GM19240 (cell line): Measurements from ENCODE around the gene CSPG4.
"Not testable (repeated sequence)": the region's sequence is repeated elsewhere in the genome, so short reads cannot be mapped to it uniquely, and the experiment has no call there.

Experiments used
- DNase-seq: peaks from one replicate; pipeline ENCODE4 v3.0.0; 2011; ENCODE audit warnings: low spot score; ENCODE audit not compliant: insufficient read length

CSPG4 gene

DNA sequence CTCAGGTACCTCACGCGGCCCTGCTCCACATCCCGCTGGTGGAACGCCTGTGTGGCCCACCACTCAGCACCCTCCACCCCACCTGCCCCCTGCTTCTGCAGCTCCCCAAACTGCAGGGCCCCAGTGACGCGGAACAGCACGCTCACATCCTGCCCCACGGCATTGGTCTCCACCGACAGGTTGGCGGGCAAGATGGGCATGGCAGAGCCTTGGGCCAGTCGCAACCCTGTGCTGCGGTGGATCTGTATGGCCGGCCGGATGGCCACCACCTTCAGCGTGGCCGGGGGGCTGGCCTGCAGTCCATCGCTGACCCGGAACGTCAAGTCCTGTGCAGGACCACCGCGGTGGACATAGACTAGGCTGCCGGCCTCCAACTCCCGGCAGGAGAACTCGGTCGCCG, 23.8 kb downstream of the CSPG4 start:
- no peak for DNase-seq

GRCh38 chr15:75688278-75688557, 24.4 kb downstream of the CSPG4 start:
- DNase-seq = no peak

- DNase-seq = no peak
Measured at GRCh38 chr15:75687486-75688277, 25.0 kb downstream of the CSPG4 start.

GRCh38 chr15:75686212-75686642, 26.4 kb downstream of the CSPG4 start:
- DNase-seq = peak; percentile 75

GRCh38 chr15:75685195-75685594, 27.5 kb downstream of the CSPG4 start:
- no peak for DNase-seq

DNA sequence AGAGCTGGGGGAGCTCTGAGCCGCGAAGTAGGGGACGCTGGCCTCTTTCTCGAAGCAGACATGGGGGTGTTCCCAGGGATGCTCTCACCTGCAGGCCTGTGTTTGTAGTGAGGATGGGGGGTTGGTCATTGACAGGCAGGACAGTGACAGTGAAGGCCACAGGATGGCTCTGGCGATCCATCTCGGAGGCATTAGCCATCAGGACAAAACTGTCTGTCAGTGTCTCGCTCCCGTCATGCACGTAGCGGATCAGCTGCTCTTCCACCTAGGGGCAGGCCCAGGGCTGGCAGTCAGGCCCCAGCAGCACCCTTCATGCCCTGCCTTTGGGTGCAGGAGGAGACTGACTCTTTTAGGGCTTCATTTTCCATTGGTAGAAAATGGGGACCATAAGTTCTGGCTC, 28.0 kb downstream of the CSPG4 start:
- DNase-seq = no peak

GRCh38 chr15:75683646-75684312, 28.9 kb downstream of the CSPG4 start:
- DNase-seq = peak; percentile 87

DNA sequence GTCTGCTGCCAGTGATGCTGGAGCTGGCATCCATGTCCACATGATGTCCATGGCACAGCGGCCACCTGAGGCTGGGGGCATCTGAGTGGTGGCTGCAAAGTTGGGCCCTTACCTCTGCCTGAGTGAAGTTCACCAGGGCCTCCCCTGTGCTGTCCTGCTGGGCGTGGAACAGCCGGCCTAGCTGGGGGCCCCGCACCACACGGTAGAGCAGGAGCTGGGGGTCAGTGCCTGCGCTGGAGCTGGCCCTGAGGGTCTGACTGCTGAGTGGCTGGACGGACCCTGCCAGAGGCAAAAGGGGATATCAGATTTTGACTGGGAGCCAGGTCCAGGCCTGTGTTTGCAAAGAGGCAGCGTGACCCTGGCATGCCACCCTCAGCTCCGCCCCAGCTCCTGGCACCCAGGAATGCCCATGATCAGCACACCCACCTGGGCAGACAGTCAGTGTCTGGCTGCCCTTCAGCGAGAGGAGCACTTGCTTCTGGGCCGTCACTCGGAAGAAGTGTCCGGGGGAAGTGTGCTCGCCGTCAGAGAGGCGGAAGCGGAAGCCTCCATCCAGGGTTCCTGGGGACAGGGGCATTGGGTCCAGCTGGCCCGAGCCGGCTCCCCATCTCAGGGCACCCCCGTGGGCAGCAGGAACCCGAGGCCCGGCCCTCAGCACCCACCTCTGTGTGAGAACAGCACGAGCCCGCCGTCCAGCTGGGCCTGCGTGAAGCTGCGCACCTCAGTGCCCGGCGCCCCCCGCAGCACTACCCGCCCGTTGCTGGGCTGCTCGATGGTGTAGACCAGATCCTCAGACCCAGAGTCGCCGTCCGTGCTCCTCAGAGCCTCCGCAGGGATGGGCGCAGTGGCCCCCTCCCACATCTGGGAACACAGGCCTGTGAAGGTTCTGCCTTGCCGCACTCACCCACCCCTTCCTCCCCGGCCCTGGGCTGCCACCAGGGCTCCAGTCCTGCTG, 30.2 kb downstream of the CSPG4 start:
- DNase-seq = no peak

- DNase-seq = no peak
Measured at GRCh38 chr15:75680007-75680789, 32.5 kb downstream of the CSPG4 start.

GRCh38 chr15:75678324-75678690, 34.3 kb downstream of the CSPG4 start:
- not testable (repeated sequence) for DNase-seq

- no peak for DNase-seq
Measured at GRCh38 chr15:75677465-75678323, 35.0 kb downstream of the CSPG4 start.

- no peak for DNase-seq
Measured at GRCh38 chr15:75676688-75677464, 35.8 kb downstream of the CSPG4 start.

- DNase-seq = no peak
Measured at GRCh38 chr15:75675579-75676404, 36.9 kb downstream of the CSPG4 start.

GRCh38 chr15:75674366-75674765, 38.3 kb downstream of the CSPG4 start:
- no peak for DNase-seq

DNA sequence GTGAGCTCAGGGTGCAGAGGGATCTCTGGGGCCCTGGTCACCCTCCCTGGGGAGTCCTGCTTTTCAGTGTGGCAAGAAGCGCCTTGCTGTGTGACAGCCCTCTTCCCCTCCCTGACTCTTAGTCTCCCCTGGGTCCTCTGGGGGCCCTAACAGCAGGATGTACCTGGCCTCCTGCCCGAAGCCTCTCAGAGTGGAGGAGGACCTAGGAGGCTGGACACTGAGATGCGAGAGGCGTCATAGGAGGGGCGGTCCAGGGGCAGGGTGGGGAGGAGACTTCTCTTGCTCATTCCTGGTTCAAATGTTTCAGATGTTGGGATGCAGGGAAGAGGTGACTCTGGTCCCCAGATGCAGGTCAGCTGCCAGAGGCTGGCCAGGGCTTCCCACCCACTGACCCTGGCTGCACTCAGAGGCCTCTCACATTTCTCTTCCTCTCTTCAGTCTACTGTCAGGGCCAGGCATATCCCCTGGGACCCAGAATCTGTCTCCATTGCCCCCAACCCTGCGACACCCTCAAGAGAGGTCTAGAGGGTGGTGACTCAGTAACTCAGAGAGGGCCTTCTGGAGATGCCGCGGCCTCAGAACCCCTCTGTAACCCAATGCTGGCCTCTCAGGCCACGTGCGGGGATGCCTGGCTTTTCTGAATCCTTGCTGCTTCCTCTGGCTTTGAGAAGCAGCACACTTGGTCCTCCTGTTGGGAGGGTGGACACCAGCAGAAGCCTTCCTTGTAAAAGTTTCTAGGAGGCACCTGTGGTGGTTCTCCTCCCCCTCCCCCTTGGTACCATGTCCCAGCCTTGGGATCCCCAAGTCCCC, 39.0 kb downstream of the CSPG4 start:
- DNase-seq = no peak

DNA sequence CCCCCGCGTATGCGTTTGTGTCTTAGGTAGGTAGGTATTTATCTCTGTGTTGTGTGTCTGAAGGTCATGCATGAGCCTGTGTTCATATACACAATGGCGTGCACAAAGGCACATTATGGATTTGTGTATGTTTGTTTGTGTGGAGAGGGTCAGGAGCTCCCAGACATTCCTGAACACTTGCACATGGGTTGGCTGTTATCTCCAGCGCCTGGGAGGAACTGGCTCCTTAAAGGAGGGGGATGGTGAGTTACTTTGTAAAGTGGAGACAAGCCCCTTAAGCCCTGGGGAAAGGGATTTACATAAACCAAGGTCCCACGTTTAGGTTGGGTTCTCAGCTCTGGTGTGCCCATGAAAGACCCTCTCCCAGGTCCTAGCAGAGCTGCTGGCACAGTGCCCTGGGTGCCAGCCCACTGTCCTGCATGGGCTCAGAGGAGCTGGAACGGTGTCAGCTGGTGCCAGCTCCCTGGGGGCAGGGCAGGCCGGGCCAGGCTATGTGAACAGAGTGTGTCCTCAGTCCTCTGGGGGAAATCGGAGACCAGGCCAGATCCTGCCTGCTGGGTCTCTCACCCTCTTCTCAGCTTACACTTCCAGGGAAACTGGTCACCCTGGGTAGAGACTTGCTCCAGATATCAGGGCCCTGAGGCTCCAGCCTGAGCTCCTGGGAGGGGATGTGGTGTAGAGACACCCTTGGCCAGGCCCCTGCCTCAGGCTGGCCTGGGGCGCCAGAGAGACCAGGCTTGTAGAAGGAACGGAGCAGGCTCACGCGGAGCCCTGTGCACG, 39.8 kb downstream of the CSPG4 start:
- DNase-seq = no peak
